Measurements from ENCODE around the gene NDUFAF3.

DNA sequence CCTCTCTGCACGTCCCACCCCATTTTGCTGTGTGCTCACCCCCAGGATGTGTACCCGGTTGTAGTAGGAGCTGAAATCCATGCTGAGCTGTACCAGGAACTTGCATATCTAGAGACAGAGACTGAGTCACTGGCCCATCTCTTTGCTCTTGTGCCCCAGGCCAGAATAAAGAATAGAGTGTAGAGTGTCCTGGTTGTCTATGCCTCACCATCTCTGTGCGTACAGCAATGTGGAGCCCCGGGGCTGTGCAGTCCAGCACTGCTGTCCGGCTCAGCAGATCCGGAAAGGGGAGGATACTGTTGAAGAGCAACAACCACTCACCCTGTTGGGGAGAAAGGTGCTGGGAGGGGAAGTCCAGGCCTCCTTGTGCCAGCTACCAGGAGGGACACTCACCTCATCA, 6.2 kb upstream of the NDUFAF3 start:
- no peak for TF ChIP-seq POLR2A (IDR thresholded peaks at IDR 0.05)
- TF ChIP-seq, protein P1, sequence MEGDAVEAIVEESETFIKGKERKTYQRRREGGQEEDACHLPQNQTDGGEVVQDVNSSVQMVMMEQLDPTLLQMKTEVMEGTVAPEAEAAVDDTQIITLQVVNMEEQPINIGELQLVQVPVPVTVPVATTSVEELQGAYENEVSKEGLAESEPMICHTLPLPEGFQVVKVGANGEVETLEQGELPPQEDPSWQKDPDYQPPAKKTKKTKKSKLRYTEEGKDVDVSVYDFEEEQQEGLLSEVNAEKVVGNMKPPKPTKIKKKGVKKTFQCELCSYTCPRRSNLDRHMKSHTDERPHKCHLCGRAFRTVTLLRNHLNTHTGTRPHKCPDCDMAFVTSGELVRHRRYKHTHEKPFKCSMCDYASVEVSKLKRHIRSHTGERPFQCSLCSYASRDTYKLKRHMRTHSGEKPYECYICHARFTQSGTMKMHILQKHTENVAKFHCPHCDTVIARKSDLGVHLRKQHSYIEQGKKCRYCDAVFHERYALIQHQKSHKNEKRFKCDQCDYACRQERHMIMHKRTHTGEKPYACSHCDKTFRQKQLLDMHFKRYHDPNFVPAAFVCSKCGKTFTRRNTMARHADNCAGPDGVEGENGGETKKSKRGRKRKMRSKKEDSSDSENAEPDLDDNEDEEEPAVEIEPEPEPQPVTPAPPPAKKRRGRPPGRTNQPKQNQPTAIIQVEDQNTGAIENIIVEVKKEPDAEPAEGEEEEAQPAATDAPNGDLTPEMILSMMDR (IDR thresholded peaks at IDR 0.05): no peak
